ENCODE results near the gene COX17.

The COX17 gene

DNA sequence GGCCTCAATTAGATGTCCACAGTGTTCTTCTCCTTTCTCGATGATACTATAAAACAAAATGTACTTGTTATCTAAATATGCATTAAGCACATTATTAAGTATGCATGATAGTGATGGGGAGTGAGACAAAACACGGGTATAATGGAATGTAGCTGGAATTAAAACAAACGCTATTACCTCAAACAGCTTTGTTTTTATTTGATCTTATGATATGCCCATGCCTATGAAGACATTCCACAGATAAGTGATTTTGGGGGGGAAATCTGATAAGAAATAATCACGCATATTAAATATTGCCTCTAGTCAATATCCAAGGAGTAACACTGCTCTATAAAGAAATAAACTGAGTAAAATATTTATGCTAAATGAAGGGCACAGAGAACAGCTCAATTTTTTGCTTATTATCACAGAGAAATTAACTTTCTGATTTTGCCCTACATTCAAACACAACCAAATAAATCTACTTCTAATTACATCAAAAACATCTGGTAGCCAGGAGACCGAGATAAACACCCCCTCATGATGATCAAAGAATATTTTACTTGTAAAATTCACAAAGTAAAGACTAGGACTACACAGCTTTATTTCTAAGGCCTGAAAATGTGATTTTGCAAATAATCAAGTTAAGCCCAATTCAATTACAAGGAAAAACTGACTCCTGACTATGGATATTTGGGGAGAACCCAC lies 1.9 kb downstream of the COX17 start:
- Histone ChIP-seq H3K4me3 (ENCODE audit: insufficient read depth, low read length, poor library complexity, severe bottlenecking) (peak overlapping the region; percentile 86), H3K36me3 (ENCODE audit: low read length) (peaks cover 42% of the 10 kb centered on the region), H3K27me3 (ENCODE audit: low read length) (no peaks in the 10 kb centered on the region), H4K20me1 (ENCODE audit: low read depth, low read length) (no peaks in the 10 kb centered on the region), H3K27ac (ENCODE audit: low read depth, low read length) (no peak overlapping the region), H3K9me3 (ENCODE audit: insufficient read depth, low read length) (no peaks in the 10 kb centered on the region), H2AFZ (ENCODE audit: low read depth, low read length, severe bottlenecking) (no peak overlapping the region), H3K79me2 (ENCODE audit: insufficient read depth, low read length) (peaks cover 42% of the 10 kb centered on the region), H3F3A (ENCODE audit: insufficient read depth) (peaks cover 15% of the 10 kb centered on the region), H3K4me2 (ENCODE audit: low read depth, low read length, poor library complexity, severe bottlenecking) (peak overlapping the region; percentile 89), H3K9ac (ENCODE audit: low read length) (peak overlapping the region; percentile 66), H3K9me2 (replicated peaks; ENCODE audit: insufficient read depth, low read length) (no peaks in the 10 kb centered on the region)
- TF ChIP-seq EZH2phosphoT487 (conservative IDR thresholded peaks at IDR 0.05; ENCODE audit: low read length), result no peak
- TF ChIP-seq, protein P1, sequence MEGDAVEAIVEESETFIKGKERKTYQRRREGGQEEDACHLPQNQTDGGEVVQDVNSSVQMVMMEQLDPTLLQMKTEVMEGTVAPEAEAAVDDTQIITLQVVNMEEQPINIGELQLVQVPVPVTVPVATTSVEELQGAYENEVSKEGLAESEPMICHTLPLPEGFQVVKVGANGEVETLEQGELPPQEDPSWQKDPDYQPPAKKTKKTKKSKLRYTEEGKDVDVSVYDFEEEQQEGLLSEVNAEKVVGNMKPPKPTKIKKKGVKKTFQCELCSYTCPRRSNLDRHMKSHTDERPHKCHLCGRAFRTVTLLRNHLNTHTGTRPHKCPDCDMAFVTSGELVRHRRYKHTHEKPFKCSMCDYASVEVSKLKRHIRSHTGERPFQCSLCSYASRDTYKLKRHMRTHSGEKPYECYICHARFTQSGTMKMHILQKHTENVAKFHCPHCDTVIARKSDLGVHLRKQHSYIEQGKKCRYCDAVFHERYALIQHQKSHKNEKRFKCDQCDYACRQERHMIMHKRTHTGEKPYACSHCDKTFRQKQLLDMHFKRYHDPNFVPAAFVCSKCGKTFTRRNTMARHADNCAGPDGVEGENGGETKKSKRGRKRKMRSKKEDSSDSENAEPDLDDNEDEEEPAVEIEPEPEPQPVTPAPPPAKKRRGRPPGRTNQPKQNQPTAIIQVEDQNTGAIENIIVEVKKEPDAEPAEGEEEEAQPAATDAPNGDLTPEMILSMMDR (IDR thresholded peaks at IDR 0.05; ENCODE audit: insufficient read depth, low read length, poor library complexity, severe bottlenecking), result no peak

DNA sequence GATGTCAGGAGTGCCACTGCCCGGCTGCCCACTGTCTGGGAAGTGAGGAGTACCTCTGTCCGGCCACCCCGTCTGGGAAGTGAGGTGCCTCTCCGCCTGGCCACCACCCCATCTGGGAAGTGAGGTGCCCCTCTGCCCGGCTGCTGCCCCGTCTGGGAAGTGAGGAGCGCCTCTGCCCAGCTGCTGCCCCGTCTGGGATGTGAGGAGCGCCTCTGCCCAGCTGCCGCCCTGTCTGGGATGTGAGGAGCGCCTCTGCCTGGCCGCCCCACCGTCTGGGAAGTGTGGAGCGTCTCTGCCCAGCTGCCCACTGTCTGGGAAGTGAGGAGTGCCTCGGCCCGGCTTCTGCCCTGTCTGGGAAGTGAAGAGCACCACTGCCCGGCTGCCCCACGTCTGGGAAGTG lies 3.3 kb downstream of the COX17 start:
- Histone ChIP-seq H3K27me3 (ENCODE audit: low read length) (no peaks in the 10 kb centered on the region), H3K79me2 (ENCODE audit: insufficient read depth, low read length) (peaks cover 42% of the 10 kb centered on the region), H3F3A (ENCODE audit: insufficient read depth) (peaks cover 7% of the 10 kb centered on the region; the same call in 1 of the 2 replicates), H3K4me3 (ENCODE audit: insufficient read depth, low read length, poor library complexity, severe bottlenecking) (no peak overlapping the region), H2AFZ (ENCODE audit: low read depth, low read length, severe bottlenecking) (no peak overlapping the region), H3K27ac (ENCODE audit: low read depth, low read length) (no peak overlapping the region), H3K36me3 (ENCODE audit: low read length) (peaks cover 55% of the 10 kb centered on the region), H3K4me2 (ENCODE audit: low read depth, low read length, poor library complexity, severe bottlenecking) (no peak overlapping the region), H3K9me3 (ENCODE audit: insufficient read depth, low read length) (no peaks in the 10 kb centered on the region), H3K9me2 (replicated peaks; ENCODE audit: insufficient read depth, low read length) (no peaks in the 10 kb centered on the region), H4K20me1 (ENCODE audit: low read depth, low read length) (no peaks in the 10 kb centered on the region), H3K9ac (ENCODE audit: low read length) (no peak overlapping the region)
- no peak for TF ChIP-seq EZH2phosphoT487 (conservative IDR thresholded peaks at IDR 0.05; ENCODE audit: low read length)
- TF ChIP-seq, protein P1 (IDR thresholded peaks at IDR 0.05; ENCODE audit: insufficient read depth, low read length, poor library complexity, severe bottlenecking), result no peak

DNA sequence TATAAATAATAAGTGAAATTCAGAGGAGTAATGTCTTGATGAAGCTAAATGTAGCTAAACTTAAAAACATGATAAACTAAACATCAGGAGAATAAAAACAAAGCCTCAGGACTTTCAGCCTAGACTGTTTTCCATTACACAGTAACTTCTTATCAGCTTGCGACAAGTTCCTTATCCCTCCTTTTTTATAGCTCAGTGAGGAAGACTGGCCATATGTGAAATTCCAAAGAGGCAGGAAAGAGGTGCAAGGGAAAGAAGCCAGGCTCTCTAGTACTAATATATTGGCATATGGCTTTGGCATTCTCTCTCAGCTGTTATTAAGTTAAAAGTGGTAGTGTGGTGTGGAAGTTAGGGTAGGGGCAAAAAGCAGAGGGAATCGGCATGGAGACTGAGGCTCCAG lies 4.4 kb downstream of the COX17 start:
- Histone ChIP-seq H3K27me3 (ENCODE audit: low read length) (no peaks in the 10 kb centered on the region), H4K20me1 (ENCODE audit: low read depth, low read length) (no peaks in the 10 kb centered on the region), H3K4me2 (ENCODE audit: low read depth, low read length, poor library complexity, severe bottlenecking) (no peak overlapping the region), H3K79me2 (ENCODE audit: insufficient read depth, low read length) (peaks cover 42% of the 10 kb centered on the region), H3F3A (ENCODE audit: insufficient read depth) (peaks cover 4% of the 10 kb centered on the region; the same call in 1 of the 2 replicates), H3K9ac (ENCODE audit: low read length) (no peak overlapping the region), H3K27ac (ENCODE audit: low read depth, low read length) (no peak overlapping the region), H3K36me3 (ENCODE audit: low read length) (peaks cover 66% of the 10 kb centered on the region), H2AFZ (ENCODE audit: low read depth, low read length, severe bottlenecking) (no peak overlapping the region), H3K9me3 (ENCODE audit: insufficient read depth, low read length) (no peaks in the 10 kb centered on the region), H3K4me3 (ENCODE audit: insufficient read depth, low read length, poor library complexity, severe bottlenecking) (no peak overlapping the region), H3K9me2 (replicated peaks; ENCODE audit: insufficient read depth, low read length) (no peaks in the 10 kb centered on the region)
- TF ChIP-seq, protein P1 (IDR thresholded peaks at IDR 0.05; ENCODE audit: insufficient read depth, low read length, poor library complexity, severe bottlenecking), result no peak
- no peak for TF ChIP-seq EZH2phosphoT487 (conservative IDR thresholded peaks at IDR 0.05; ENCODE audit: low read length)
